ENCODE data around the gene ENC1.

DNA sequence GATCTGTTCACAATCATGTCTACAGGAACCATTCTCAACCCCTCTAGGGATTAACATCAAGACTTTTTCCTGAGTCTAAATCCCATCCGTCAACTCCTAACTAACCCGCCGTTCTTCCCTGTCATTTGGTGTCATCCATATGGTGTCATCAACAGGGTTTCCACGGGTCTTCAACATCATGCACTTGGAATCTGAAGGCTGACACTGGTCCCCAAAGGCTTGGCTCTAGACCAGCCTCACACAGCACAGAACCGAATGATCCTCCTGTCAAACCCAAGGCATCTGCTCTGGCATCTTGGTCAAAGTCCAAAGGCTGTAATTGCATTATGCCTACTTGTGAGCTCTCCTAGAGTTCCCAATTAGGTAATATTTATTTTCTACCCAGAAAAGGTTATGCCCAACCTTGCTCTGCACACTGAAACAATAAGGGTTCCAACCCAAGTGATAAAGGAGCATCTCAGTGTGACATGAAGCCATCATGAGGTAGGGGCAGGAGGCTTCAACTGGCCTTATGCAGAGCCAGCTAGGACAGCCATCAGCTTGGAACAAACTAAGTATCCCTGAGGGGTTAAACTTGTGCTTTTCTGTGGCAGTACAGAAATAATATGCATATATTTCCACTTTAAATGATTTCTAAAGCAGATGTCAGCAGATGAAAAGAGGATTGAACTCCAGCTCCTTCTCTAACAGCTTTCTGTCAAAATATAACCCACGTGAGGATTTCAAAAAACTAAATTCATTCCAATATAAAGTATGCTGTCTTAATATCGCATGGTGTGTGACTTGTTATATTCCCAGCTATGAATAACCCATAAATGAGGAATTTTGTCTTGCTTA is 13.9 kb downstream of the ENC1 start:
- TF ChIP-seq, protein P1, sequence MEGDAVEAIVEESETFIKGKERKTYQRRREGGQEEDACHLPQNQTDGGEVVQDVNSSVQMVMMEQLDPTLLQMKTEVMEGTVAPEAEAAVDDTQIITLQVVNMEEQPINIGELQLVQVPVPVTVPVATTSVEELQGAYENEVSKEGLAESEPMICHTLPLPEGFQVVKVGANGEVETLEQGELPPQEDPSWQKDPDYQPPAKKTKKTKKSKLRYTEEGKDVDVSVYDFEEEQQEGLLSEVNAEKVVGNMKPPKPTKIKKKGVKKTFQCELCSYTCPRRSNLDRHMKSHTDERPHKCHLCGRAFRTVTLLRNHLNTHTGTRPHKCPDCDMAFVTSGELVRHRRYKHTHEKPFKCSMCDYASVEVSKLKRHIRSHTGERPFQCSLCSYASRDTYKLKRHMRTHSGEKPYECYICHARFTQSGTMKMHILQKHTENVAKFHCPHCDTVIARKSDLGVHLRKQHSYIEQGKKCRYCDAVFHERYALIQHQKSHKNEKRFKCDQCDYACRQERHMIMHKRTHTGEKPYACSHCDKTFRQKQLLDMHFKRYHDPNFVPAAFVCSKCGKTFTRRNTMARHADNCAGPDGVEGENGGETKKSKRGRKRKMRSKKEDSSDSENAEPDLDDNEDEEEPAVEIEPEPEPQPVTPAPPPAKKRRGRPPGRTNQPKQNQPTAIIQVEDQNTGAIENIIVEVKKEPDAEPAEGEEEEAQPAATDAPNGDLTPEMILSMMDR (IDR thresholded peaks at IDR 0.05), result no peak
- TF ChIP-seq, protein P2, sequence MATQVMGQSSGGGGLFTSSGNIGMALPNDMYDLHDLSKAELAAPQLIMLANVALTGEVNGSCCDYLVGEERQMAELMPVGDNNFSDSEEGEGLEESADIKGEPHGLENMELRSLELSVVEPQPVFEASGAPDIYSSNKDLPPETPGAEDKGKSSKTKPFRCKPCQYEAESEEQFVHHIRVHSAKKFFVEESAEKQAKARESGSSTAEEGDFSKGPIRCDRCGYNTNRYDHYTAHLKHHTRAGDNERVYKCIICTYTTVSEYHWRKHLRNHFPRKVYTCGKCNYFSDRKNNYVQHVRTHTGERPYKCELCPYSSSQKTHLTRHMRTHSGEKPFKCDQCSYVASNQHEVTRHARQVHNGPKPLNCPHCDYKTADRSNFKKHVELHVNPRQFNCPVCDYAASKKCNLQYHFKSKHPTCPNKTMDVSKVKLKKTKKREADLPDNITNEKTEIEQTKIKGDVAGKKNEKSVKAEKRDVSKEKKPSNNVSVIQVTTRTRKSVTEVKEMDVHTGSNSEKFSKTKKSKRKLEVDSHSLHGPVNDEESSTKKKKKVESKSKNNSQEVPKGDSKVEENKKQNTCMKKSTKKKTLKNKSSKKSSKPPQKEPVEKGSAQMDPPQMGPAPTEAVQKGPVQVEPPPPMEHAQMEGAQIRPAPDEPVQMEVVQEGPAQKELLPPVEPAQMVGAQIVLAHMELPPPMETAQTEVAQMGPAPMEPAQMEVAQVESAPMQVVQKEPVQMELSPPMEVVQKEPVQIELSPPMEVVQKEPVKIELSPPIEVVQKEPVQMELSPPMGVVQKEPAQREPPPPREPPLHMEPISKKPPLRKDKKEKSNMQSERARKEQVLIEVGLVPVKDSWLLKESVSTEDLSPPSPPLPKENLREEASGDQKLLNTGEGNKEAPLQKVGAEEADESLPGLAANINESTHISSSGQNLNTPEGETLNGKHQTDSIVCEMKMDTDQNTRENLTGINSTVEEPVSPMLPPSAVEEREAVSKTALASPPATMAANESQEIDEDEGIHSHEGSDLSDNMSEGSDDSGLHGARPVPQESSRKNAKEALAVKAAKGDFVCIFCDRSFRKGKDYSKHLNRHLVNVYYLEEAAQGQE (IDR thresholded peaks at IDR 0.05; ENCODE audit: low read depth, low read length), result no peak
- TF ChIP-seq MEF2A (IDR thresholded peaks at IDR 0.05; ENCODE audit: borderline replicate concordance, low read depth) (no peak), RCOR1 (IDR thresholded peaks at IDR 0.05; ENCODE audit: low read length) (no peak), TAF1 (IDR thresholded peaks at IDR 0.05; ENCODE audit: borderline replicate concordance, low read depth, low read length) (no peak), POLR2AphosphoS5 (IDR thresholded peaks at IDR 0.05; ENCODE audit: low read depth, low read length) (no peak), SMC3 (IDR thresholded peaks at IDR 0.05; ENCODE audit: low read depth, low read length) (no peak), RAD21 (IDR thresholded peaks at IDR 0.05; ENCODE audit: low read length) (no peak), TEAD4 (IDR thresholded peaks at IDR 0.05; ENCODE audit: borderline replicate concordance, insufficient read depth) (no peak), EP300 (IDR thresholded peaks at IDR 0.05; ENCODE audit: borderline replicate concordance in 1 of 2, low read depth in 1 of 2, low read length in 1 of 2) (no peak), MXI1 (IDR thresholded peaks at IDR 0.05; ENCODE audit: low read depth, low read length) (no peak)
